SK-N-SH treated with all-trans-retinoic acid at 6 μM for 48 hours (cell line): ENCODE measurements around the gene KNSTRN.

Source experiments
- ESRRG ChIP-seq: fragments of 250-450 bp; sonication (Bioruptor Pico); IDR thresholded peaks from 2 replicates; pipeline ENCODE4 v1.6.1; 2021; ENCODE audit warnings: mild to moderate bottlenecking
- PPARA ChIP-seq: fragments of 250-450 bp; sonication (Bioruptor Pico); IDR thresholded peaks from 2 replicates; pipeline ENCODE4 v1.5.0; 2020; ENCODE audit warnings: mild to moderate bottlenecking, borderline replicate concordance
- ZFP3 ChIP-seq: fragments of 250-450 bp; sonication (Bioruptor Pico); IDR thresholded peaks from 2 replicates; pipeline ENCODE4 v1.5.0; 2020; ENCODE audit warnings: mild to moderate bottlenecking, moderate library complexity
- ZFP30 ChIP-seq: fragments of 450-650 bp; formaldehyde crosslinking; IDR thresholded peaks from 2 replicates; pipeline ENCODE4 v1.5.0; 2022; ENCODE audit warnings: mild to moderate bottlenecking, moderate library complexity
- ZNF565 ChIP-seq: fragments of 450-650 bp; formaldehyde crosslinking; conservative IDR thresholded peaks from 2 replicates; pipeline ENCODE4 v1.5.0; 2020; ENCODE audit warnings: low read depth, mild to moderate bottlenecking, moderate library complexity
- TF ChIP-seq, protein P1 (sequence below): fragments of 250-450 bp; sonication (Bioruptor Pico); IDR thresholded peaks from 2 replicates; pipeline ENCODE4 v1.8.0; 2020; ENCODE audit warnings: mild to moderate bottlenecking, moderate library complexity, borderline replicate concordance

DNA sequence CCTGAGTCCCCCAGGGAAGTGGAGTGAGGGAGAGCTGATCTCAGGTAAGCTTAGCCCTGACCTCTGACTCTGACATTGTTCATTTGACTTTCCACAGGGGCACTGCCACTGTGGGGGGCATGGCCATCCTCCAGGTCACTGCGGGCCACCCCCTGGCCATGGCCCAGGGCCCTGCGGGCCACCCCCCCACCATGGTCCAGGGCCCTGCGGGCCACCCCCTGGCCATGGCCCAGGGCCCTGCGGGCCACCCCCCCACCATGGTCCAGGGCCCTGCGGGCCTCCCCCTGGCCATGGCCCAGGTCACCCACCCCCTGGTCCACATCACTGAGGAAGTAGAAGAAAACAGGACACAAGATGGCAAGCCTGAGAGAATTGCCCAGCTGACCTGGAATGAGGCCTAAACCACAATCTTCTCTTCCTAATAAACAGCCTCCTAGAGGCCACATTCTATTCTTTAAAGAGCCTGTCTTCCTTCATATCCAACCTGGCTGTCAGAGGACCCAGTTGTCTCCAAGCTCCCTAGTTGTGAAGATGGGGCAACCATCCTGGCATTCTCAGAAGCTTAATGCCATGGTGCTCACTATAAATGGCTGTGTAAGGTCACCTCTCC, 26.4 kb upstream of the KNSTRN start:
- TF ChIP-seq ESRRG (CRISPR knock-in tag) (no peak), ZNF565 (CRISPR knock-in tag) (no peak), PPARA (CRISPR knock-in tag) (no peak), ZFP3 (CRISPR knock-in tag) (no peak), ZFP30 (CRISPR knock-in tag) (no peak)
- TF ChIP-seq, protein P1, sequence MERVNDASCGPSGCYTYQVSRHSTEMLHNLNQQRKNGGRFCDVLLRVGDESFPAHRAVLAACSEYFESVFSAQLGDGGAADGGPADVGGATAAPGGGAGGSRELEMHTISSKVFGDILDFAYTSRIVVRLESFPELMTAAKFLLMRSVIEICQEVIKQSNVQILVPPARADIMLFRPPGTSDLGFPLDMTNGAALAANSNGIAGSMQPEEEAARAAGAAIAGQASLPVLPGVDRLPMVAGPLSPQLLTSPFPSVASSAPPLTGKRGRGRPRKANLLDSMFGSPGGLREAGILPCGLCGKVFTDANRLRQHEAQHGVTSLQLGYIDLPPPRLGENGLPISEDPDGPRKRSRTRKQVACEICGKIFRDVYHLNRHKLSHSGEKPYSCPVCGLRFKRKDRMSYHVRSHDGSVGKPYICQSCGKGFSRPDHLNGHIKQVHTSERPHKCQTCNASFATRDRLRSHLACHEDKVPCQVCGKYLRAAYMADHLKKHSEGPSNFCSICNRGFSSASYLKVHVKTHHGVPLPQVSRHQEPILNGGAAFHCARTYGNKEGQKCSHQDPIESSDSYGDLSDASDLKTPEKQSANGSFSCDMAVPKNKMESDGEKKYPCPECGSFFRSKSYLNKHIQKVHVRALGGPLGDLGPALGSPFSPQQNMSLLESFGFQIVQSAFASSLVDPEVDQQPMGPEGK: no peak
